ENCODE measurements around the gene SLC6A18.
"Not testable (repeated sequence)": the region's sequence is repeated elsewhere in the genome, so short reads cannot be mapped to it uniquely, and the experiment has no call there.

SLC6A18 gene

DNA sequence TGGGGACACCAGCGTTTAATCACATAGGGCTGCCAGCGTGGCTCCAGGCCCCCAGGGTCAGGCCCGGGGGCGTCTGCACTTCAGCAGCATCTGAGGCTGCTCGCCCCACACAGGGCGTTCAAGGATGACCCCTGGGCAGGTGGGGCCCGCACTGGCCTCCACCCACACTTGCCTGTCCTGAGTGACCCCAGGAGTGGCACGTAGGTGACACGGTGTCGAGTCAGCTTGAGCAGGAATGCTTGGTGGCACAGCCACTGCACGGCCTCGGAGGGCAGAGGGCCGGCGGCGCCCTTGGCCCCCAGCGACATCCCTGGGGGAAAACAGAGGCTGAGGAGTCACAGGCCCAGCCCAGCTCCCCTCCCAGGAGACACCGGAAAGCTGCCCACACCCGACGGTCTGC is 29.0 kb downstream of the SLC6A18 start:
- no peak for DNase-seq (ENCODE audit: low spot score)

DNA sequence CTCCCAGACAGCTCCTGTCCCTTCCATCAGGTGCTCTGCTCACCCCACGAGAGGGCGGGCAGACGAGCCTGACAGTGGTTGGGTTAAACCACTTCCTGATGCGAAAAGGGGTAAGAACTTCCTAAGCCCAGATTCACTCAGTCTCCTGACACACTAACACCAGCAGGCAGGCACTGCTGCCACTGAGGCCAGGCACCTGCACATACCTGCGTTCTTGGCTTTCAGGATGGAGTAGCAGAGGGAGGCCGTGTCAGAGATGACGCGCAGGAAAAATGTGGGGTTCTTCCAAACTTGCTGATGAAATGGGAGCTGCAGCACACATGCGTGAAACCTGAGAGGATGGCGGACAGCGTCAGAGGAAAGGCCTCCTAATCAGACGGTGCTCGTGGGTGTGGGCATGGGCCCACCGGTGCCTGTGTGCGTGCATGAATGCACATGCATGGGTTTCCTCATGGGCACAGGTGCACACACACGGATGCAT is 29.9 kb downstream of the SLC6A18 start:
- DNase-seq (ENCODE audit: low spot score): no peak

DNA sequence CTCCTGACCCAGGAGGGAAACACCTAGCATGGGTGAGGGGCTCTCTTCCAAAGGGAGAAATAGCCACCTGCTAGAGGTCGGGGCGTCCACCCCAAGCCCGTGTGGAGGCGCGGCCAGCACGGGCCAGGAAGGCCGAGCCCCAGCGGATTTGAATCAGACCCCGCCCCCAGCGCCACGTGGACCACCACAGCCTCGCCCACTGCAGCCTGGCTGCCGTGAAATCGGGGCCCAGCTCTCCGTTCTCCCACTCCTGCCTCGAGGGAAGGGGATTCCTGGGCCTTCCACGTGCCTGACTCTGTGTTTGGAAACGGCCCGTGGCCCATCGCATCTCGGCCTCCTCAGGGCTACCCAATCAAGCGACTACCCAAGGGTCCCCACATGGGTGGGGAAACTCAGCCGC is 31.6 kb downstream of the SLC6A18 start:
- no peak for DNase-seq (ENCODE audit: low spot score)

DNA sequence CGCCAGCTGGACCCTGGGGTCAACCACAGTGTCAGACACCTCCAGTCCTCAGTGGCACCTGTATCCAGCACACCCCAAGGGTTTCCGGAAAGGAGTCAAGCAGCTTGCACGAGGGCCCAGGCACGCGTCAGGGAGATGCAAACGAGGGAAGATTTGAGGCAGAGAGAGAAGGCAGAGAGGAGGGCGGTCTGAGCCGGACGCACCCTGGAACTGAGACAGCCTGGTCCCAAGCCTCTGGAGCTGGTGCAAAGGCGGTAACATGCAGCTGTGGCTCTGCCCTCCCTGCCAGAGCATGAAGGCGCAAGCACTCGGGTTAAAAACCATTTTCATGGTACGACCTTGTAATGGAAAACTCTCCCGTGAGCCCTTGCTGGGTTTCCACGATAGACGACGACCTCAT is 32.2 kb downstream of the SLC6A18 start:
- no peak for DNase-seq (ENCODE audit: low spot score)

DNA sequence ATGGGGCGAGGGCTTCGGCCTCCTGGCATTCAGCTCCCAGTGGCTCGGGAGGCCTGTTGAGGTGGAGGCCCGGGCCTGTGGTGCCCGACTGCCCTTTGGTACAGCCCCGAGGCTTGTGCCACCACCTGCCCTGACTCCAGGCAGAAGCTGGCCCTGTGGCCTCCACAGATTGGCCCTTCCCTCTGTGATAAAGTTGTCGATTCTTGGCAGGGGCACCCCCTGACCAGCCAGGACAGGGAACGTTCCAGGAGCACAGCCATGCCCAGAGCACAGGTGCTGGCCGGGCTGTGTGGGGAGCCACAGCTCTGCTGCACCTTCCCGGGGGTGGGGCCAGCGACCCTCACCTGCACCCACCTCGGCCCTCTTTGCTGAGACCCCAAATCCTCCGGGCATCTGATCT is 32.7 kb downstream of the SLC6A18 start:
- no peak for DNase-seq (ENCODE audit: low spot score)

DNA sequence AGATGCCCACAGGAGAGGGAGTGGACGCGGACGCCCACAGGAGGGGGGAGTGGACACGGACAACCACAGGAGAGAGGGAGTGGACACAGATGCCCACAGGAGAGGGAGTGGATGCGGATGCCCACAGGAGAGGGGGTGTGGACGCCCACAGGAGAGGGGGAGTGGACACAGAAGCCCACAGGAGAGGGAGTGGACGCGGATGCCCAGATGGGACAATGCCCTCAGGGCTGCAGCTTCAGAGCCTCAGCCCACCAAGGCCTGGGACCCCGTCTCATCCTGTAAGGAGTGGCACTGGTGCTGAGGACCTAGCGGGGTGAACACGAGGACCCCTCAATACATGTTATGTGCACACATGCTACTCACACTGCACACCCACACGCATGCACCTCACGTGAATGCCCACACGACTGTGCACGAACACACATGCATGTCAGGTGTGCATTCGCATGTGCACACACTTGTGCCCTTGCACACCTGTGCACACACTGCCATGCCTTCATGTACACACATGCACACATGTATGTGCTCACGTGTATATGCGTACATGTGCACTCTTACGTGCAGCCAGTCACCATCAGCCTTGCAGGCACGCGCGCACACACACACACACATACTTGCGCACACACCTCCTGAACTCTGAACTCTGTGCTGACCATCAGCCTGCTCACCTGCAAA is 34.8 kb downstream of the SLC6A18 start:
- DNase-seq (ENCODE audit: low spot score): no peak

DNA sequence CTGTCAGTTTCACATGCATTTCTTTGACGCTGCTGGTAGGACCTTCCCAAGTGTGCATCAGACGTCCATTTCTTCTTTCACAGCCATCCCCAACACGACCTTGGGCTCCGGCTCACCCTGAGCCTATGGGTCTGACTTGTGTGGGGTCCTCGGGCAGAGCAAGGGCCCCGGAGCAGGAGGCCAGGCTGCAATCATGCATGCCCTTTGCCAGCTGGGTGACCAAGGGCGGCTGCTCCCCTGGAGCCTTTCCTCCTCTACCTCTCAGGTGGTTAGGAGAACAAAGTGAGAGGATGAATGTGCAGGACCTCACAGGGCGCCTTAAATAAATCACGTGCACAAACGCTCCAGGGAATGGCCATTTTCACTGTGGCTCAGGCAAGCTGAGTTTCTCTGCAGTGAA is 36.5 kb downstream of the SLC6A18 start:
- DNase-seq (ENCODE audit: low spot score): no peak

DNA sequence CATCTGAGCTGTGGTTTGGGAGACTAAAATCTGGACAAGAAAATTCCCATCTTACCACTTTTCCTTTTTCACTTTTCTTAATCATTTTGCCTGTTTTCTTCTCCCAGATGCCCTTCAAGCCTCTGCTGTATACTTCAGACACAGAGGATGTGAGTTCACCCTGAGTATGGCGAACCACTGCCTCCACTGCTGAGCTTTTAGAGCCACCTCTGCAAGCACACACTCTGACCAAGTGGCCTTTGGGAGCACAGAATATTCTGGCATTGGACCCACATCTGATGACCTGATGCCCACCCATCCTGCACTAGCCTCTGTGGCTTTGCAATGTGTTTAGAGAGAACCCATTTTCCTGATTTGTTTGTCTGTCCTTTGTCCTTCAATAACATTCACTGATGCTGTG is 37.2 kb downstream of the SLC6A18 start:
- DNase-seq (ENCODE audit: low spot score): no peak

DNA sequence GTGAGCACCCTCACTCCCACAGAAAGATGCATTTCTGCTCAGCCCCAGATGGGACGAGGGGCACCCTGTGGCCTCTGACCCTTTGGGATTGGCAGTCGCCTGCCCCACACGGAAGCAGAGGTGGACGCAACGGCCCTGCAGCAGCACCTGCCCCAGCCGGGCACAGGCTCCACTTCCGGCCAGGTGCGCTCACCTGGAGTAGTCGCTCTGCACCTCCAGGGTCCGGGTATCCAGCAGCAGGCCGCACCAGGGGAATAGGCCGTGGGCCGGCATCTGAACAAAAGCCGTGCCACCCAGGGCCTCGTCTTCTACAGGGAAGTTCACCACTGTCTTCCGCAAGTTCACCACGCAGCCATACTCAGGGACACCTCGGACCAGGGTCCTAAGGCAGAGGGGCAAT is 39.0 kb downstream of the SLC6A18 start:
- no peak for DNase-seq (ENCODE audit: low spot score)

DNA sequence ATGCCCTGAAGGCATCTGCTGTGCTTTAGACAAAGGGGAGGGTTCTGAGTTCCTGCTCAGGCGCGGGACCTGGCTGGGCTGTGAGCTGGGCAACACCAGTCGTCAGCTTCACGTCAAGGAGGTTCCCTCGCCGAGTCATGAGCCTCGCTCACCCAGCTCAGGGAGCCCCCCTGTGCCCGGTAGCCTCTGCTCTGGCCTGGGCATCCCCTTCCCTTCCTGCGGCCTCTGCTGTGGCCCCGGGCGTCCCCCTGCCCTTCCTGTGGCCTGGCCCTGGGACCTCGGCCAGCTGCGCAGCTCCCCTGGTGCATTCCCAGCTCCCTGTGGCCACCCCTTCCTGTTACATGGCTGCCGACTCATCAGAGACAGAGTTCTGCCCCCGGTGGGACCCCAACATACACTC is 39.8 kb downstream of the SLC6A18 start:
- no peak for DNase-seq (ENCODE audit: low spot score)

DNA sequence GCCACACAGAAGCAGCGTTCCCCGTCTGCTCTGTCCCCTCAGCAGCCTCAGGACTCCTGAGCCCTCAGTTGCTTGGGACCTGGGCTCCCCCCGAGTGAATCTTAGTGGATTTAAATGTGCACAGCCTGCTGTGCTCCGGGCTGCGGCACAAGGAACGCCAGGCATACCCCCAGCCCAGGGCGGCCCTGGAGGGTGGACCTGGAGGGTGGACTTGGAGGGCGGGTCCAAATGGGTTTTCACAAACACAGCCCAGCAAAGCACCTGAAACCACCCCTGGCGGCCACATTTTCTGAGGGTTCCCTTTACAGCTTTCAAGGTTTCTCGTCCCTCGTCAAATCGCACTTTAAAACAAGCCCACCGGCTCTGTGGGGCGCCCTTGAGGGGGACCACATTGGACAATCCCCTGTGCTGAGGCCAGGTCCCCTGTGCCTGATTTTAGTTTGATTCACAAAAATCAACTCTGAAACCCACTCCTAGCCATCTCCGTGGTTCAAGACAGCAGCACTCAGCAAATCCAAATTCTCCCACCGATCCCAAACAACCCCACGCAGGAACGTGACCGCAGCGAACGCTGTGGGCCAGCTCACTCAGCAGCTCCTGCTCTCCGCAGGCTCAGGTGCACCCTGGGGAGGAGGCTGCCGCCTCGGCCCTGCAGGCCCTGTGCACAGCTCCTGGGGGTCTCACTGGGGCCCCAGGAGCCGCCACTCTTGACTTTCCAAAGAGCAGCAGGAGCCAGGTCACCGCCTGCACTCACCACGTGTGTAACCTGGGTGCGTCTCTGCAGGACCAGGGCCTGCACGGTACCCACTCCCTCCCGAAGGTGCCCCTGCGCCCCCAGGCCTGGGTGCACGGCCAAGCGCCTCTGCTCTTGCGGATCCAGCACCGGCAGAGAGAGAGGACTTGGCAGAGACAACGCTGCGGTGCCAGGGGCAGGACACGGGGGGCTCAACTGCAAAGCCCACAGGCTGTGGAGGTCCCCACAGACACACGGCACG is 40.6 kb downstream of the SLC6A18 start:
- DNase-seq (ENCODE audit: low spot score): no peak

DNA sequence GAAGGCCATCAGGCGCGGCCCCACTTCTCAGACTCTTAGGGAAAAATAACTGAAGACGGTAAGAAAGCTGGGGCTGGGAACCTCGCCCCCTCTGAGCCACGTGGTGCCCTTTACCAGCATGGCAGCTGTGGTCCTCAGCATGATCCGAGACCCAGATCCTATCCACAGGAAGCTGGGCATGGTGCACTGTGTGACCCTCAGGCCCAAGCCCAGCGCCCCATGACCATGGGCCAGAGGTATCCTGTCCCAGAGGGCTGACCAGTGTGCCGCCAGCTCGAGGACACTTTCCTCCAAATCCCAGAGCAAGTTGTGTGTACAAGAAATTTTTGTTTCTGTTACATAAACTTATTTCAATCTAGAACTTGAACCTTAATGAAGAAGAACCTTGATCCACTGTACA is 41.6 kb downstream of the SLC6A18 start:
- DNase-seq (ENCODE audit: low spot score): no peak

DNA sequence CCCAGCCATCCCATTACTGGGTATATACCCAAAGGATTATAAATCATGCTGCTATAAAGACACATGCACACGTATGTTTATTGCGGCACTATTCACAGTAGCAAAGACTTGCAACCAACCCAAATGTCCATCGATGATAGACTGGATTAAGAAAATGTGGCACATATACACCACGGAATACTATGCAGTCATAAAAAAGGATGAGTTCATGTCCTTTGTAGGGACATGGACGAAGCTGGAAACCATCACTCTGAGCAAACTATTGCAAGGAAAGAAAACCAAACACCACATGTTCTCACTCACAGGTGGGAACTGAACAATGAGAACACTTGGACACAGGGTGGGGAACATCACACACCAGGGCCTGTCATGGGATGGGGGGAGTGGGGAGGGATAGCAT is 42.3 kb downstream of the SLC6A18 start:
- DNase-seq (ENCODE audit: low spot score): not testable (repeated sequence)

DNA sequence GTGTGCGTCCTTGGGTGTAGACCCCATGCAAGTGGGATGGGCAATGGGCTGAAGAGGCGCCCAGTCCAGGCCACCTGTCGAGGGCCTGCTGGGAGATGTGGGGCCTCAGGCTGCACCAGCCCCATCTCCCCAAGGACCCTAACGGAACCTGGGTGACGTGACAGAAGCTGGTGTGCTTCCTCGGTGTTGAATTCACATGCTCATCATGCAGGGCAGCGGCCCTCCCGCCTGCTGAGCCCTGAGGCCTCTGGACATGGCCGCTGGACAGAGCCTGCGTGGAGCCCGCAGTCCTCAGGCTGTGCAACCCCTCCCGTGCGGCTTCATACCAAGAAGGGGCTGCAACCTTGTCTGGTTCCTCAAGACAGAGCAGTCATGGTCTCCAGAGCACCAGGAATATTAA is 42.9 kb downstream of the SLC6A18 start:
- DNase-seq (ENCODE audit: low spot score): no peak

DNA sequence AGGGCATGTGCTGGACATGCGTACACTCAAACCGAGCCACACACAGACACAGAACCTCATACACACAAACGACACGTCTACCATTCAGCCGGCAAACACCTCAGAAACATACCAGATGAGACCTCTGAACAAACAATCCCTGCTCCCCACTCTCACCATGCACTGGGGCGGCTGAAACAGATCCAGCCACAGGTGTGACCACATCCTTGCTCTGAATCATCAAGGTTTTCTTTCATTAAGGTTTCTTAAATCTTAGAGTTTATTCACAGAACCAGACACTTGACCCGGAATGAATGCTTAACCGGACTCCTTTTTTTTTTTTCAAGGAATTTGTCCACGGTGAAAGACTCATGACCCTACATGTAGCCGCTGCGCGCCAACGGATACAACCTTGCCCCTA is 43.5 kb downstream of the SLC6A18 start:
- no peak for DNase-seq (ENCODE audit: low spot score)

DNA sequence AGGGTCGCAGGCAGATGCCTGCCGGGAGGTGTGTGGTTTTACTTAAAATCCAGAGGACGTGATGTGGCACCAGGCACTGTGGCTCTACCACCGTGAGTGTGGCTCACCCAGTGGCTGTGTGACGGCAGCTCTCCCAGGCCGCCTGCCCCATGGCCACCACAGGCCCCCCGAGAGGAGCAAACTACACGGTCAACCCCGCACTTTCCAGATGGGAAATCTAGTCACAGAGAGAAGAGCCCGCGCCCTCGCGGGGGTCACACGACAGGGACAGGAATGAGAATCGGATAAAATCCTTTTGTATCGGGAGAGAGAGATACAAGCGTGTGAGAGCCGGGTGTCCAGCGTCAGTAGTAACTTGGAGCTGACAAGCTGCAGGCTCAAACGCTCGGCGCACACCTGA is 45.2 kb downstream of the SLC6A18 start:
- DNase-seq (ENCODE audit: low spot score): no peak

DNA sequence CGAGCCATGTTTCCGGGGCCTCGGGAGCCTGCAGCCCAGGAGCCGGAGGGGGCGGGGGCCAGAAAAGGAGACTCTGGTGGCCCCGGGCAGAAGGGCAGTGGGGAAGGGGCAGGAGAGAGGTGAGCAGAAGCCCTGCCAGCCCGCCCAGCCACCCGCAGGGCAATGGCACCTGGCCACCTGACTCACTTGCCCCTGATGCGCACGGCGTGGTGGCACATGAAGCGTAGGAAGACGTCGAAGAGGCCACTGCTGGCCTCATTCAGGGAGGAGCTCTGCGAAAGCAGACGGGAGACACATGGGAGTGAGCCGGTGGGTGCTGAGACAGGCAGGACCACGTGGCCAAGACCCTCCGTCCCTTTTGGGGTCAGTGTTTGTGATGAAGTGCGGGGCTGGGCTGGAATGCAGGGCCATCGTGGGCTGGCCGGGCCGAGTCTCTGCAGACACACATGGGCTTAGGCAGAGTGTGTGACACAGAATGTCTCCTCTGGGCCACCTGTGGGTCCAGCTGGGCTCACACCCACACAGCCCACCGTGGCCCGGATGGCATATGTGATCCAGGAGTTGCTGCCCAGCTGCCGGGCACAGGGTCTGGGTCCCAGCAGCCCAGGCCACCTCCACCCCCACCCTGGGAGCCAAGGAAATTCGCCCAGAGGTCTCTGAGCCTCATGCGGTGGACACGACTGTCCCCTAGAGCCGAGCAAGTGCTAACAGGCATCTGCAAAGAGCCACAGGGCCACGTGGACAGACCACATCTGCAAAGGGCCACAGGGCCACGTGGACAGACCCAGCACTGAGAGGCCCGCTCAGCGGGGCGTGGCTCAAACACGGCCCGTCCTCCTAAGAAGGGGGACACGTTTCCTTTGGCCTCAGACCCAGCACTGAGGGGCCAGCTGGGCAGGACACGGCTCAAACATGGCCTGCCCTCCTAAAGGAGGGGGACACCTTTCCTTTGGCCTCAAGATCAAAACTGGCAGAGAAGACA is 46.0 kb downstream of the SLC6A18 start:
- DNase-seq (ENCODE audit: low spot score): no peak

DNA sequence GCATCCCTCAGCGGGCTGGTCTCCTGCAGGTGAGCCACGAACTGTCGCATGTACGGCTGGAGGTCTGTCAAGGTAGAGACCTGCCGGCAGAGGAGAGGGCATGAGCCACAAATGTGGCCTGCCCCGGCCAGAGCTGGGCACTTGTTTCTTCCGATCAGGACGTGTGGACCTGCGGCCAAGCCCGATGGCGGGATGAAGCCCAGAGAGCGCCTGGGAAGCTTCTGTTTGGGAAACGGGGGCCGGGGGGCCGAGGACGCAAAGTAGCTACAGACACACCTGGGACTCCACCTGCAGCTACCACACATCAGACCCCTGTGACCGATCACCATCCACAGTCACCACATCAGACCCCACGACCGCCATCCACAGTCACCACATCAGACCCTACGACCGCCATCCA is 47.0 kb downstream of the SLC6A18 start:
- no peak for DNase-seq (ENCODE audit: low spot score)

DNA sequence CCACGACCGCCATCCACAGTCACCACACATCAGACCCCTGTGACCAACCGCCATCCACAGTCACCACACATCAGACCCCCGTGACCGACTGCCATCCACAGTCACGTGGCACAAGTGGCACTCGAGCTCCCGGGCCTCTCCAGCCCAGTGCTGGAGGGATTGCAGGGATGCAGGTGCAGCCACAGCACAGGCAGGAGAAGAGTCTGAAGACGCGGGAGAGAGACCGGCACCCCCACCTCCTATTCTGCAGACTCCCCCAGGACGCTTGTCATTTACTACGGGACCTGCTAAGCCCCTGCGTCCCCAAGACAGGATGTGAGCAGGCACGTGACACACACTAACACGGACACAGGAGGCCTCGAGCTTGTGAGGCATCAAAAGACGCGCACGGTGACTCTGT is 48.6 kb downstream of the SLC6A18 start:
- DNase-seq (ENCODE audit: low spot score): no peak

DNA sequence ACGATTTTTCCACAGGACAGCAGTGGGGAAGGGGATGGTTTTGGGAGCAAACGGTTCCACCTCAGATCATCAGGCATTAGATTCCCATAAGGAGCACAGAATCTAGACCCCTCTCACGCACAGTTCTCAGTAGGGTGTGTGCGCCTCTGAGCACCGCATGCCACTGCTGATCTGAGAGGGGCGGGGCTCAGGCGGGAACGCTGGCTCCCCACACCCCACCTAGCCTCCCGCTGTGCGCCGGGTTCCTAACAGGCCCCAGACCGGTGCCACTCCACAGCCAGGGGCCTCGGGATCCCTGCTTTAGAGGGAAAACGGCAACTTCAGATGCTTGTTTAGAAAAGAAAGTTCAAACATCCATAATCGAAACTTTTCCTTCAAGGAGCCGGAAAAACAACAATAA is 49.3 kb downstream of the SLC6A18 start:
- DNase-seq (ENCODE audit: low spot score): no peak

DNA sequence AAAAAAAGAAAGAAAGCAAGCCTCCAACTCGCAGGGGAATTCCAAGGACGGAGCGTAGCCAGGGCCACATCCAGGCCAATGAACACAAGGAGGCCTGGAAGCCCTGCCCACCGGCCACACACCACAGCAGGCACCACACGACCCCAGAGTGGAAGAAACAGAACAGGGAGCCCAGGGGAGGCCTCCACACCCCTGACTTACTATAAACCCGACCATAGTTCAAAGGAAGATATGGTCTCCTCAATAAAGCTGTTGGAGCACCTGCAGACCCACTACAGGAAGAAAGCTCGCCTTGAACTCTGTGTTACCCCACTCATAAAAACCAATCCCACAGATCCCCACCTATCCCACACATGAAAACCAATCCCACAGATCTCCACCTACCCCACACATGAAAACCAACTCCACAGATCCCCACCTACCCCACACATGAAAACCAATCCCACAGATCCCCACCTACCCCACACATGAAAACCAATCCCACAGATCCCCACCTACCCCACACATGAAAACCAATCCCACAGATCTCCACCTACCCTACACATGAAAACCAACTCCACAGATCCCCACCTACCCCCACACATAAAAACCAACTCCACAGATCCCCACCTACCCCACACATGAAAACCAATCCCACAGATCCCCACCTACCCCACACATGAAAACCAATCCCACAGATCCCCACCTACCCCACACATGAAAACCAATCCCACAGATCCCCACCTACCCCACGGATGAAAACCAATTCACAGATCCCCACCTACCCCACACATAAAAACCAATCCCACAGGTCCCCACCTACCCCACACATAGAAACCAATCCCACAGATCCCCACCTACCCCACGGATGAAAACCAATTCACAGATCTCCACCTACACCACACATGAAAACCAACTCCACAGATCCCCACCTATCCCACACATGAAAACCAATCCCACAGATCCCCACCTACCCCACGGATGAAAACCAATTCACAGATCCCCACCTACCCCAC is 50.5 kb downstream of the SLC6A18 start:
- DNase-seq (ENCODE audit: low spot score): not testable (repeated sequence)

Data from globus pallidus (tissue), 1 donor.